ENCODE measurements around the gene OR5L2. TPM values are rescaled to one million over a fixed set of nuclear protein-coding genes. Genes with fewer than 3 reads are reported as not detected.

Gene OR5L2
- not detected in 2 replicates for total RNA-seq (2022)
- not detected for Bru-seq, nascent RNA
- BruChase-seq, experiment 1, labeled RNA remaining after a 6-hour chase: not detected
- not detected for BruChase-seq, experiment 2, labeled RNA remaining after a 2-hour chase
- long read RNA-seq: 0 reads

- ChIA-PET POLR2A (interaction anchor here (1.0 kb wide), 1 partner anchor 9 kb away, joined by 3 read pairs; no protein-coding TSS in a partner anchor), CTCF (no interaction called here)
- H3K9me3 Mint-ChIP-seq (ENCODE audit: unreplicated experiment): peaks cover 20% of the 10 kb centered on the region
- no peaks in the 10 kb centered on the region for H3K4me1 Mint-ChIP-seq (ENCODE audit: insufficient read depth, unreplicated experiment)
- H3K4me3 Mint-ChIP-seq (ENCODE audit: unreplicated experiment): no peak within 1 kb of the TSS
- BruUV-seq (replicated peaks): no TSS peak
- no peaks in the 10 kb centered on the region for H3K36me3 Mint-ChIP-seq (ENCODE audit: insufficient read depth, unreplicated experiment)
- no peaks in the 10 kb centered on the region for H3K27me3 Mint-ChIP-seq (ENCODE audit: insufficient read depth, unreplicated experiment)
- intact Hi-C loops (cut with micrococcal nuclease): no loop called here
- DNase-seq (ENCODE audit: unreplicated experiment): no peak
- no peak within 1 kb of the TSS for H3K27ac Mint-ChIP-seq (ENCODE audit: low read depth, unreplicated experiment)
- no peak for TF ChIP-seq CTCF (IDR thresholded peaks at IDR 0.05; ENCODE audit: unreplicated experiment)
These were observed at the start of gene OR5L2 for GRCh38 chr11:55826919-55827318. OR5L2 (plus strand) TSS chr11:55827219; CDS start chr11:55827219, 0 bp downstream.

- peaks cover 19% of the 10 kb centered on the region for H3K9me3 Mint-ChIP-seq (ENCODE audit: unreplicated experiment)
- ChIA-PET POLR2A (no interaction called here), CTCF (no interaction called here)
- intact Hi-C loops (cut with micrococcal nuclease): no loop called here
- H3K27me3 Mint-ChIP-seq (ENCODE audit: insufficient read depth, unreplicated experiment): no peaks in the 10 kb centered on the region
- TF ChIP-seq CTCF (IDR thresholded peaks at IDR 0.05; ENCODE audit: unreplicated experiment): no peak
- no peaks in the 10 kb centered on the region for H3K4me1 Mint-ChIP-seq (ENCODE audit: insufficient read depth, unreplicated experiment)
- no peak for DNase-seq (ENCODE audit: unreplicated experiment)
- H3K36me3 Mint-ChIP-seq (ENCODE audit: insufficient read depth, unreplicated experiment): no peaks in the 10 kb centered on the region
- H3K27ac Mint-ChIP-seq (ENCODE audit: low read depth, unreplicated experiment): no peak overlapping the region
- BruUV-seq (replicated peaks): no TSS peak
- no peak overlapping the region for H3K4me3 Mint-ChIP-seq (ENCODE audit: unreplicated experiment)
These were observed 35.4 kb upstream of the OR5L2 start for GRCh38 chr11:55791606-55792005.

- no TSS peak for BruUV-seq (replicated peaks)
- intact Hi-C loops (cut with micrococcal nuclease): no loop called here
- ChIA-PET CTCF (no interaction called here), POLR2A (no interaction called here)
- H3K27me3 Mint-ChIP-seq (ENCODE audit: insufficient read depth, unreplicated experiment): no peaks in the 10 kb centered on the region
- H3K4me3 Mint-ChIP-seq (ENCODE audit: unreplicated experiment): no peak overlapping the region
- H3K36me3 Mint-ChIP-seq (ENCODE audit: insufficient read depth, unreplicated experiment): no peaks in the 10 kb centered on the region
- no peak overlapping the region for H3K27ac Mint-ChIP-seq (ENCODE audit: low read depth, unreplicated experiment)
- no peak for TF ChIP-seq CTCF (IDR thresholded peaks at IDR 0.05; ENCODE audit: unreplicated experiment)
- H3K9me3 Mint-ChIP-seq (ENCODE audit: unreplicated experiment): peaks cover 9% of the 10 kb centered on the region
- H3K4me1 Mint-ChIP-seq (ENCODE audit: insufficient read depth, unreplicated experiment): no peaks in the 10 kb centered on the region
- DNase-seq (ENCODE audit: unreplicated experiment): no peak
These were observed 33.7 kb upstream of the OR5L2 start for GRCh38 chr11:55793321-55793720.

GRCh38 chr11:55795256-55795655 lies 31.8 kb upstream of the OR5L2 start, which contains the start of gene OR5D14:
OR5D14 (plus strand) TSS chr11:55795556; CDS start chr11:55795556, 0 bp downstream.
- CTCF ChIA-PET: interaction anchor here (0.6 kb wide), 1 partner anchor 1685 kb away, joined by 4 read pairs; no protein-coding TSS in a partner anchor
- BruUV-seq (replicated peaks): no TSS peak
- H3K27ac Mint-ChIP-seq (ENCODE audit: low read depth, unreplicated experiment): no peak within 1 kb of the TSS

More at GRCh38 chr11:55795256-55795655, 31.8 kb upstream of the OR5L2 start, which contains the start of gene OR5D14:
- TF ChIP-seq CTCF (IDR thresholded peaks at IDR 0.05; ENCODE audit: unreplicated experiment): no peak
- Mint-ChIP-seq H3K27me3 (ENCODE audit: insufficient read depth, unreplicated experiment) (no peaks in the 10 kb centered on the region), H3K4me3 (ENCODE audit: unreplicated experiment) (no peak within 1 kb of the TSS), H3K36me3 (ENCODE audit: insufficient read depth, unreplicated experiment) (no peaks in the 10 kb centered on the region), H3K4me1 (ENCODE audit: insufficient read depth, unreplicated experiment) (no peaks in the 10 kb centered on the region), H3K9me3 (ENCODE audit: unreplicated experiment) (peaks cover 24% of the 10 kb centered on the region)
- POLR2A ChIA-PET: no interaction called here
- DNase-seq (ENCODE audit: unreplicated experiment): no peak
- intact Hi-C loops (cut with micrococcal nuclease): no loop called here

Measured in MCF 10A (cell line).